H9 (cell line): Measurements from ENCODE around the gene HECTD1. TPM values are rescaled to one million over a fixed set of nuclear protein-coding genes. Genes with fewer than 3 reads are reported as not detected.
A peak's percentile ranks its signal among the peaks of the same experiment; 100 is the strongest.

ENCODE experiments used
- DNase-seq: peaks from one replicate; pipeline ENCODE4 v3.0.0-alpha.2; 2017
- H2AFZ ChIP-seq: one replicate; pipeline ENCODE4 v1.6.1; 2013; ENCODE audit warnings: mild to moderate bottlenecking, low read length, control low read depth, moderate library complexity
- H2AK5ac ChIP-seq: 2 replicates; pipeline ENCODE4 v1.6.1; 2013; ENCODE audit warnings: low read length, control low read depth, mixed read lengths; ENCODE audit not compliant: insufficient read length
- H2BK120ac ChIP-seq: one replicate; pipeline ENCODE4 v1.6.1; 2013; ENCODE audit warnings: low read depth, mild to moderate bottlenecking, low read length, control low read depth, inconsistent platforms; ENCODE audit not compliant: poor library complexity, severe bottlenecking
- H2BK12ac ChIP-seq: 2 replicates; pipeline ENCODE4 v1.6.1; 2013; ENCODE audit warnings: low read length, control low read depth, mixed read lengths, low read depth; ENCODE audit not compliant: insufficient read length
- H2BK15ac ChIP-seq: 2 replicates; pipeline ENCODE4 v1.6.1; 2013; ENCODE audit warnings: low read depth, low read length, control low read depth
- H2BK20ac ChIP-seq: one replicate; pipeline ENCODE4 v1.6.1; 2013; ENCODE audit warnings: low read depth, mild to moderate bottlenecking, low read length, control low read depth, inconsistent platforms; ENCODE audit not compliant: poor library complexity, severe bottlenecking
- H2BK5ac ChIP-seq: 2 replicates; pipeline ENCODE4 v1.6.1; 2013; ENCODE audit warnings: low read length, control low read depth, mixed read lengths; ENCODE audit not compliant: insufficient read length
- H3K14ac ChIP-seq: 2 replicates; pipeline ENCODE4 v1.6.1; 2013; ENCODE audit warnings: low read length, control low read depth; ENCODE audit not compliant: insufficient read depth
- H3K18ac ChIP-seq: 2 replicates; pipeline ENCODE4 v1.6.1; 2013; ENCODE audit warnings: low read depth, mild to moderate bottlenecking, mixed read lengths, low read length, control low read depth; ENCODE audit not compliant: insufficient read length
- H3K23ac ChIP-seq: 2 replicates; pipeline ENCODE4 v1.6.1; 2013; ENCODE audit warnings: low read length, control low read depth, mixed read lengths, low read depth; ENCODE audit not compliant: insufficient read length
- H3K23me2 ChIP-seq: 2 replicates; pipeline ENCODE4 v1.6.1; 2013; ENCODE audit warnings: low read depth, mild to moderate bottlenecking, mixed read lengths, low read length, control low read depth; ENCODE audit not compliant: insufficient read length, poor library complexity, severe bottlenecking
- H3K27ac ChIP-seq: 2 replicates; pipeline ENCODE4 v1.5.1; 2013; ENCODE audit warnings: low read length, control low read depth, mixed read lengths, low read depth; ENCODE audit not compliant: insufficient read length
- H3K27me3 ChIP-seq: 2 replicates; pipeline ENCODE4 v1.6.1; 2013; ENCODE audit warnings: low read length, control low read depth, inconsistent platforms; ENCODE audit not compliant: insufficient read depth
- H3K4ac ChIP-seq: 2 replicates; pipeline ENCODE4 v1.6.1; 2013; ENCODE audit warnings: low read depth, mild to moderate bottlenecking, control low read depth, inconsistent platforms, low read length, moderate library complexity
- H3K4me1 ChIP-seq: 2 replicates; pipeline ENCODE4 v1.6.1; 2013; ENCODE audit warnings: low read length, control low read depth, inconsistent platforms; ENCODE audit not compliant: insufficient read depth
- H3K4me2 ChIP-seq: 2 replicates; pipeline ENCODE4 v1.6.1; 2013; ENCODE audit warnings: low read length, control low read depth, mixed read lengths; ENCODE audit not compliant: insufficient read length, insufficient read depth
- H3K56ac ChIP-seq: 2 replicates; pipeline ENCODE4 v1.6.1; 2013; ENCODE audit warnings: low read depth, mild to moderate bottlenecking, mixed read lengths, low read length, control low read depth; ENCODE audit not compliant: insufficient read length
- H3K79me1 ChIP-seq: 2 replicates; pipeline ENCODE4 v1.6.1; 2013; ENCODE audit warnings: low read depth, mild to moderate bottlenecking, moderate library complexity, low read length, control low read depth, inconsistent platforms; ENCODE audit not compliant: insufficient read depth, poor library complexity, severe bottlenecking
- H3K79me2 ChIP-seq: 2 replicates; pipeline ENCODE4 v1.6.1; 2013; ENCODE audit warnings: low read length, control low read depth, inconsistent platforms; ENCODE audit not compliant: insufficient read depth
- H3K9ac ChIP-seq: 2 replicates; pipeline ENCODE4 v1.6.1; 2013; ENCODE audit warnings: low read length, control low read depth, mixed read lengths; ENCODE audit not compliant: insufficient read length; ENCODE audit errors: extremely low read depth
- H3K9me3 ChIP-seq: one replicate; pipeline ENCODE4 v1.6.1; 2013; ENCODE audit warnings: low read depth, low read length, inconsistent platforms; ENCODE audit not compliant: control insufficient read depth
- H3T11ph ChIP-seq: one replicate; pipeline ENCODE4 v1.6.1; 2013; ENCODE audit warnings: mild to moderate bottlenecking, low read length, control low read depth, inconsistent platforms
- H4K20me1 ChIP-seq: one replicate; pipeline ENCODE4 v1.6.1; 2013; ENCODE audit not compliant: control insufficient read depth, insufficient read length, insufficient read depth
- H4K5ac ChIP-seq: 2 replicates; pipeline ENCODE4 v1.6.1; 2013; ENCODE audit warnings: low read depth, mild to moderate bottlenecking, mixed read lengths, low read length, control low read depth; ENCODE audit not compliant: insufficient read length
- H4K8ac ChIP-seq: replicated peaks from 2 replicates; pipeline ENCODE4 v1.6.1; 2013; ENCODE audit warnings: low read length, control low read depth, mixed read lengths, low read depth; ENCODE audit not compliant: insufficient read length
- H4K91ac ChIP-seq: 2 replicates; pipeline ENCODE4 v1.6.1; 2013; ENCODE audit warnings: low read depth, mild to moderate bottlenecking, moderate library complexity, mixed read lengths, low read length, control low read depth; ENCODE audit not compliant: insufficient read length
- H3K27ac Mint-ChIP-seq, 3 experiments: 2 replicates in 2 of 3; 3 replicates in 1 of 3; pipeline ENCODE4 v1.8.0; 2020 to 2021; ENCODE audit warnings: mixed read lengths in 3 of 3, mild to moderate bottlenecking in 1 of 3, moderate library complexity in 1 of 3
- H3K27me3 Mint-ChIP-seq: 2 replicates; pipeline ENCODE4 v1.8.0; 2021; ENCODE audit warnings: low read depth, mild to moderate bottlenecking, moderate library complexity, mixed read lengths
- H3K36me3 Mint-ChIP-seq, 3 experiments: 2 replicates in 2 of 3; 3 replicates in 1 of 3; pipeline ENCODE4 v1.8.0; 2020 to 2021; ENCODE audit warnings: low read depth in 3 of 3, mixed read lengths in 3 of 3; ENCODE audit not compliant: insufficient read depth in 1 of 3
- H3K4me1 Mint-ChIP-seq, 2 experiments: 2 replicates each; pipeline ENCODE4 v1.8.0; 2020; ENCODE audit warnings: mixed read lengths in 2 of 2
- H3K4me3 Mint-ChIP-seq, 2 experiments: 2 replicates in 1 of 2; 3 replicates in 1 of 2; pipeline ENCODE4 v1.8.0; 2020 to 2021; ENCODE audit warnings: mild to moderate bottlenecking in 2 of 2, mixed read lengths in 2 of 2, moderate library complexity in 1 of 2
- H3K9me3 Mint-ChIP-seq, 2 experiments: 2 replicates in 1 of 2; 3 replicates in 1 of 2; pipeline ENCODE4 v1.8.0; 2020; ENCODE audit warnings: mild to moderate bottlenecking in 2 of 2, mixed read lengths in 2 of 2, moderate library complexity in 1 of 2
- CTCF ChIP-seq: fragments of 200-600 bp; sonication (generic); conservative IDR thresholded peaks from 3 replicates; pipeline ENCODE4 v1.8.0; 2021; ENCODE audit warnings: antibody characterized with exemption, mild to moderate bottlenecking
- WGBS: extraction: QIAGEN DNeasy Blood & Tissue Kit; methylation state at CpG from one replicate; pipeline ENCODE4 v1.1.7; 2013; ENCODE audit warnings: missing lambda C conversion rate, low lambda C conversion rate, mixed read lengths; ENCODE audit not compliant: insufficient read length; ENCODE audit errors: extremely low coverage; 5-methylcytosine and 5-hydroxymethylcytosine counted together
- total RNA-seq: library from RNA; stranded (reverse); gene quantifications from 2 replicates; pipeline ENCODE4 v1.2.1, GENCODE V29; 2021

HECTD1 gene
- total RNA-seq, 1 experiment from 2014 or later = 135 TPM

DNA sequence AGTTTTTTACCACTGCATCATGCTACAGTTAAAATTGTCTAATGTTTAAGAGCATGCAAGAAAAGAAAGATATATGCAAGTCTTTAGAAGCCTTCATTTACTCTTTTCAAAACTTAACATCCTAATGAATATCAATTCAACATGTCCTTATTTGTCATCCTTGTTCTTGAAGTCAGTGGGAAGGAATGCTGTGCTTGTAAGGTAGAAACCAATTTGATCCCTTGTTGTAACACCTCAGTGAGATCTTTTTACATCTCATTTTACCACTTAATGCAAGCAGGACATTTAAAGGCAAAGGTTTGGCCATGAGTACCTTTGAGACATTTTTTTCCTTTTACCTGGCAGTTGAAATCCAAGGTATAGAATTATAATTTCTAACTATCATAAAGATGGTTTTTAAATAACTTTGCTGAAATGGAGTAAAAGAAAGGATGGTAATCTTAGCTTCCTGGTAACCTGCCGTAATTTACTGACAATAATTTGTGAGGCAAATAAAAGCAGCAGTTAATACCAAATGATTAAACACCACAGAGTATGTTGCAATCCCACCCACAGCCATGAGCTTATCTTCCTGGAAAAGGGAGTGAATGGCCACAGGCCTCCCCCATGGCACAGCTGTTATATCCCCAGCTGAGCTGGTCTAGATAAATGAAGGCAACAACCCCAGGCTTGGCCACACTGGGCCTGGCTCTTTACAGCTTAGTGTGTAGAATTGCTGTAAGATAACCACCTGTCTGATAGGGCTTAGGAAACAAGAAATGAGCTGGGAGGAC is 148.3 kb downstream of the HECTD1 start:
- Histone ChIP-seq H3K9ac (no peak overlapping the region), H2AK5ac (no peak overlapping the region), H2BK12ac (no peak overlapping the region), H3K9me3 (no peaks in the 10 kb centered on the region), H3K14ac (no peak overlapping the region), H2BK120ac (no peak overlapping the region), H4K5ac (no peak overlapping the region), H3T11ph (no peak overlapping the region), H4K8ac (no peak overlapping the region), H3K27ac (no peak overlapping the region), H2AFZ (no peak overlapping the region), H3K4ac (no peak overlapping the region), H3K79me1 (no peaks in the 10 kb centered on the region), H3K23me2 (no peaks in the 10 kb centered on the region), H2BK5ac (no peak overlapping the region), H4K20me1 (no peaks in the 10 kb centered on the region), H3K4me1 (peaks cover 3% of the 10 kb centered on the region; the same call in 1 of the 2 replicates), H3K18ac (no peak overlapping the region), H3K27me3 (no peaks in the 10 kb centered on the region), H3K79me2 (no peaks in the 10 kb centered on the region), H2BK20ac (no peak overlapping the region), H3K4me2 (no peak overlapping the region), H4K91ac (no peak overlapping the region), H3K23ac (no peak overlapping the region), H2BK15ac (no peak overlapping the region), H3K56ac (no peak overlapping the region)
- no peak overlapping the region for H3K4me3 Mint-ChIP-seq
- WGBS = no CpG with 5 or more reads among the region's 1 CpG
- H3K27ac Mint-ChIP-seq = peak overlapping the region; percentile 72 to 82 (median 77); a peak in 4 of 7 replicates
- DNase-seq = no peak
- TF ChIP-seq CTCF = no peak
- H3K4me1 Mint-ChIP-seq = peaks cover 18 to 19% of the 10 kb centered on the region in 2 experiments
- H3K36me3 Mint-ChIP-seq = no peaks in the 10 kb centered on the region
- H3K27me3 Mint-ChIP-seq = no peaks in the 10 kb centered on the region
- H3K9me3 Mint-ChIP-seq = no peaks in the 10 kb centered on the region
